Measurements from ENCODE around the gene LDLRAD3.
"Not testable (repeated sequence)": the region's sequence is repeated elsewhere in the genome, so short reads cannot be mapped to it uniquely, and the experiment has no call there.

- TF ChIP-seq, protein P1, sequence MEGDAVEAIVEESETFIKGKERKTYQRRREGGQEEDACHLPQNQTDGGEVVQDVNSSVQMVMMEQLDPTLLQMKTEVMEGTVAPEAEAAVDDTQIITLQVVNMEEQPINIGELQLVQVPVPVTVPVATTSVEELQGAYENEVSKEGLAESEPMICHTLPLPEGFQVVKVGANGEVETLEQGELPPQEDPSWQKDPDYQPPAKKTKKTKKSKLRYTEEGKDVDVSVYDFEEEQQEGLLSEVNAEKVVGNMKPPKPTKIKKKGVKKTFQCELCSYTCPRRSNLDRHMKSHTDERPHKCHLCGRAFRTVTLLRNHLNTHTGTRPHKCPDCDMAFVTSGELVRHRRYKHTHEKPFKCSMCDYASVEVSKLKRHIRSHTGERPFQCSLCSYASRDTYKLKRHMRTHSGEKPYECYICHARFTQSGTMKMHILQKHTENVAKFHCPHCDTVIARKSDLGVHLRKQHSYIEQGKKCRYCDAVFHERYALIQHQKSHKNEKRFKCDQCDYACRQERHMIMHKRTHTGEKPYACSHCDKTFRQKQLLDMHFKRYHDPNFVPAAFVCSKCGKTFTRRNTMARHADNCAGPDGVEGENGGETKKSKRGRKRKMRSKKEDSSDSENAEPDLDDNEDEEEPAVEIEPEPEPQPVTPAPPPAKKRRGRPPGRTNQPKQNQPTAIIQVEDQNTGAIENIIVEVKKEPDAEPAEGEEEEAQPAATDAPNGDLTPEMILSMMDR (optimal IDR thresholded peaks at IDR 0.05 in 1 of 3, IDR thresholded peaks at IDR 0.05 in 1 of 3, conservative IDR thresholded peaks at IDR 0.05 in 1 of 3; ENCODE audit: extremely low read depth in 1 of 3, insufficient read depth in 2 of 3, low read length in 3 of 3), result not testable (repeated sequence)
- not testable (repeated sequence) for TF ChIP-seq EZH2 (IDR thresholded peaks at IDR 0.05; ENCODE audit: low read length)
Measured at GRCh38 chr11:36189735-36190134, 245.9 kb downstream of the LDLRAD3 start.

Data from keratinocyte (primary cell).